Measurements from ENCODE around the gene BANP.
"Not testable (repeated sequence)": the region's sequence is repeated elsewhere in the genome, so short reads cannot be mapped to it uniquely, and the experiment has no call there.

Gene BANP

DNA sequence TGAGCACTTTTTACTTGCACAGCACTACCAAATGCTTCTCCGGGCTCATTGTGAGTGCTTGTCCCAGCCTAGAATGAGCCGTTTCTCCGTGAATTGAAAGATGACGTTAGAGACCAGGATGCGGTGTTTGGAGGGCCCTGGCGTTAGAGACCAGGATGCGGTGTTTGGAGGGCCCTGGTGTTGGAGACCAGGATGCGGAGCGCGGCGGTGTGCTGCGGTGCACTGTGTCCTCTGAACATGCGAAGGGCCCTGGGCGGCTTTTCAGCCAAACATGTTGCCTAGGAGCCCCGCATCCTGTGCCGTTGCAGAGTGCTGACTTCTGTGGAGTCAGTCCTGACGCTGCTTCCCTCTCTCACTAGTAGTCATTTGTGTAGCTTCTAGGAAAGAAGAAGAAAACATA, 42.7 kb downstream of the BANP start:
- DNase-seq (ENCODE audit: low read depth, low spot score) = no peak

DNA sequence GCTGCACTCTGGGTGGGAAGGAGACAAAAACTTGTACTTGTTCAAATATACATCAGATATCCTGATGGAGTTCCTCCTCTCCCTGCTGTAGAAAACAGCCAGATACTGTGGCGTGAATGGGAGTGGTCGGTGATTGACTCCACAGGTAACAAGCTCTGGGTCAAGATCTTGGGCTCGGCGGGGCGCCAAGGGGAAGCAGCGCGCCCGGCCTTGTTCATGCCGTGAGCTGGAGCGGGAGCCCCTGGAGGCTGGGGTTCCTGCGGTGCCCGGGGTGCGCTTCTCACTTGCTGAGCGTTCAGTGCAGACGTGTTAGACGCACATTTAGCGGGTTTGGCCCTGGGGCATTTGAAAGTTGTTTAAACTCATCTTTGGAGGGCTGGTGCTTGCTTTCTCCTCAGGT, 44.4 kb downstream of the BANP start:
- no peak for DNase-seq (ENCODE audit: low read depth, low spot score)

DNA sequence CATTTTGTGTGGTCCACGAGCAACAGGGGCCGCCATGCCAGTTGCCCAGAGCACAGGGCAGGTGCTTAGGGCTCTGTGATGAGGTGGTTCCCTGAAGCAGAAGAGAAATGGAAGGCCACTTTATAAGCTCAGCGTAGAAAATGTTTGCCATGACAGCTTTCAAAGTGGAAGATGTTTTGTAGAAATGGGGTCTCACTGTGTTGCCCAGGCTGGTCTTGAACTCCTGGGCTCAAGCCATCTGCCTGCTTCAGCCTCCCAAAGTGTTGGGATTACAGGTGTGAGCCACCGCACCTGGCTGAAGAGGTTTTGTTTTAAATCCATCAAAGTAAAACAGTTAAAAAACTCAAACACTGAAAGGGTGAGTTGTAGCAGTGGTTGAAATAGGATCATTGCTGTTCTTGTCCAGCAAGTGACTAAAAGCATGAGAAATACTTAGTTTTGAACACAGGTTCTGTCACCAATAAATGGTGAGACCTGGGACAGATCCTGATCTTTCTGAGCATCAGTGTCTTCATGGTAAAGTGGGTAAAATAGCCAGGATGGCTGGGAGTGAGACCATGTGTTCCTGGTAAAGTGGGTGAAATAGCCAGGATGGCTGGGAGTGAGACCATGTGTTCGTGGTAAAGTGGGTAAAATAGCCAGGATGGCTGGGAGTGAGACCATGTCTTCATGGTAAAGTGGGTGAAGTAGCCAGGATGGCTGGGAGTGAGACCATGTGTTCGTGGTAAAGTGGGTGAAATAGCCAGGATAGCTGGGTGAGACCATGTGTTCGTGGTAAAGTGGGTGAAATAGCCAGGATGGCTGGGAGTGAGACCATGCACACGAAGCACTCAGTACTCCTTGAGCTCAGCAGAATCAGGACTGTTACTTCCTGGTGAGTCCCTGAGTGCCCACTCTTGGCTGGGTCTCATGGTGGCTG, 46.0 kb downstream of the BANP start:
- no peak for DNase-seq (ENCODE audit: low read depth, low spot score)

DNA sequence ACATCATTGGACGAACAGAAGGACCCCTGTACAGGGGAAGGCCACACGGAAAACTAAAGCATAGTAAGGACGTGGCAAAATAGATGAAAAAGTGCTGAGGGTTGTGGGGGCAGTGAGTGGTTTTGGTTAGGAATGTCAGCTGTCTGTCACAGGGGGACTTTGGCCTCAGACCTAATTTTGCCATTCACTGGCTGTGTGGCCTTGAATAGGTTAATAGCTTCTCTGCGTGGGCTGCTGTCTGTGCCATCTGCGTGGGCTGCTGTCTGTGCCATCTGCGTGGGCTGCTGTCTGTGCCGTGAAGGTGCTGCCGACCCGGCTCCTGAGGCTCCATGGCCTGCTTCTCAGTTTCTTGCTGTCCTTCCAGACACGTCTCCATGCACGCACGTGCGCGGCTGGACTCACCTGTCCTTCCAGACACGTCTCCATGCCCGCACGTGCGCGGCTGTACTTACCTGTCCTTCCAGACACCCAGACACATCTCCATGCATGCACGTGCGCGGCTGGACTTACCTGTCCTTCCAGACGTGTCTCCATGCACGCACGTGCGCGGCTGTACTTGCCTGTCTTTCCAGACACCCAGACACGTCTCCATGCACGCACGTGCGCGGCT, 47.1 kb downstream of the BANP start:
- not testable (repeated sequence) for DNase-seq (ENCODE audit: low read depth, low spot score)

DNA sequence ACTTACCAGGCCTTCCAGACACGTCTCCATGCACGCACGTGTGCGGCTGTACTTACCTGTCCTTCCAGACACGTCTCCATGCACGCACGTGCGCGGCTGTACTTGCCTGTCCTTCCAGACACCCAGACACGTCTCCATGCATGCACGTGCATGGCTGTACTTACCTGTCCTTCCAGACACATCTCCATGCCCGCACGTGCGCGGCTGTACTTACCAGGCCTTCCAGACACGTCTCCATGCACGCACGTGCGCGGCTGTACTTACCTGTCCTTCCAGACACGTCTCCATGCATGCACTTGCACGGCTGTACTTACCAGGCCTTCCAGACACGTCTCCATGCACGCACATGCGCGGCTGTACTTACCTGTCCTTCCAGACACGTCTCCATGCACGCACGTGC, 47.8 kb downstream of the BANP start:
- not testable (repeated sequence) for DNase-seq (ENCODE audit: low read depth, low spot score)

DNA sequence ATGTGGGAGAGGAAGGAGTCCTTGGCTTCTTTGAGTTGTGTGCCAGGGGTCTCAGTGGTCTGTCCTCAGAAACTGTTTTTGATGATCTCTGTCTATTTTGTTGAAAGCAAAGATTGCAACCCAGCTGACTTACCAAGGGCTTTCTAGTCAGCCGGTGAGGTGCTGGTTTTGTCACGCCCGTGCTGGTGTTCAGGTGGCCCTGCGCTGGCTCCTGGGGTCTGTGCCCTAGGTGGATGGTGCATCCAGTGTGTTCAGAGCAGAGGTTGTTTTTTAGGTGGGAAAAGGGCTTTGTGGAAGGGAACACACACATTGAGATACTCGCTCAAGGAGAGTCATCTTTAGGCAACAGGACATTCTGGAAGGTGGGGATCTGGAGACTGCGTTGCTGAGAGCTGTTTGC, 51.0 kb downstream of the BANP start:
- DNase-seq (ENCODE audit: low read depth, low spot score) = no peak

DNA sequence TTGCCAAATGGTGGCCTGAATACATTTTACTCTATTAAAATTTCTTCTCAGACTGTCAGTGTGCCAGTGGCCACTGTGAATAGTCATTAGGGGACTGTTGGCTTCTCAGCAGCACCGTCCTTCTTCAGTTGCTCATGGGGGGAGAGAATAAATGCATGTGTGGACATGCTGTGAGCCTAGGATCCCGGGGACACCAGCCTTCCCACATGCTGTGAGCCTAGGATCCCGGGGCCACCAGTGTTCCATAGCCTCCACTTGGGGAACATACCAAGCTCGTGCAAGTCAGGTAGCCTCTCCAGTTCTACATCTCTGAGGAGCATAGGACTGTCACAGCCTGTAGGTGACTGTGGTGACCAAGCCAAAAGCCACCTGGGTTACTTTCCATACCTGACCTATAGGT, 51.5 kb downstream of the BANP start:
- no peak for DNase-seq (ENCODE audit: low read depth, low spot score)

DNA sequence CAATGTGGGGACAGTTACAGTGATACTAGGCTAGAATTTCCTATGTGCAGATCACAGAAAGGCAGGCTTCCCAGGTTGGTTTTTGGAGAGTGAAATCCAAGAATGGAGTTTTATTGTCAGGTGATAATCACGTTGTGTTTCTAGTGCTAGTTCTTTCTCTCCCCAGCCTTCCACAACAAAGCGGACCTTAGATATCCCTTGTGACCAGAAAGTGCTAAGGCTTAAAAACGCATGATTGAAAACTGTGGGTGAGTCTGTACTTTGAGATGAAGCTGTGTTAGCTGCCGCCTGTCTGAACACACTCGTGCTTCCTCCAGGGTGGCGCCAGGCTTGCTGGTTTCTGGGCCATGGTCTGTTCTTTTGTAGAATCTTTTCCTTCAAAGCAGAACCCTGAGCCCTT, 52.1 kb downstream of the BANP start:
- DNase-seq (ENCODE audit: low read depth, low spot score) = no peak

DNA sequence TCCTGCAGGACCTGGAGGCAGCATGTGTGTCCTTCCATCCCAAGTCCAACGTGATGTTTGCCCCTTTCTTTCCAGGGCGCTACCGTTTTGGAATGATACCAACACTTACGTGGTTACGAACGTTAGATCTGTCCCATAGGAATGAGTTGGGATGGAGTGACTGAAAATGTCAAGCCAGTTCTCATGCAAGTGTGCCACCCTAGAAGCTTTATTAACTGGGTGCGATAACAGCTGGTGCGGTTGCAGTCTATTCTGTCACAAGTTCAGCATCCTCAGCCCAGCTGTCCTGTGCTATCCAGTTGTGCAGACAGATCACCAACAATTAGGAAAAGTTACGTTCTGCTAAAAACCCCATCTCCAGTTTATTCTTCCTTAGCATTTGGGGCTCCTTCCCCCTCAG, 52.5 kb downstream of the BANP start:
- no peak for DNase-seq (ENCODE audit: low read depth, low spot score)

DNA sequence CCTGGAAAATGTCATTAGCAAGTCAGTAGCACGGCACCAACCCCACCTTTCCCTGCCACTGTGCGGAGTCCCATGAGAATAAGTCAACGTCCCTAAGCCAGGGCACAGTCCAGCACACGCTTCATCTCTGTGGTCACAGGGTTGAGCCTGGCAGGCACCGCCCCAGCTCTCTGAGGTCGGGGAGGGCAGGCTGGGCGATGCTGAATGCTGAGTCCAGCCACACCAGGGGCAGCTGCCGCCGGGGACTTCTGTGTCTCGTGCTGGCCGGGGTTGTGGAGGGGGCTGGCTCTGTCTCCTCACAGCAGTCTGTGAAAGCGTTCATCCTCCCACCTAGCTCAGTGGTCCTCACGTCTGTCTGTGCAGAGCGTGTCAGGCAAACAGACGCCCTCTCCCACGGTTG, 53.2 kb downstream of the BANP start:
- no peak for DNase-seq (ENCODE audit: low read depth, low spot score)

DNA sequence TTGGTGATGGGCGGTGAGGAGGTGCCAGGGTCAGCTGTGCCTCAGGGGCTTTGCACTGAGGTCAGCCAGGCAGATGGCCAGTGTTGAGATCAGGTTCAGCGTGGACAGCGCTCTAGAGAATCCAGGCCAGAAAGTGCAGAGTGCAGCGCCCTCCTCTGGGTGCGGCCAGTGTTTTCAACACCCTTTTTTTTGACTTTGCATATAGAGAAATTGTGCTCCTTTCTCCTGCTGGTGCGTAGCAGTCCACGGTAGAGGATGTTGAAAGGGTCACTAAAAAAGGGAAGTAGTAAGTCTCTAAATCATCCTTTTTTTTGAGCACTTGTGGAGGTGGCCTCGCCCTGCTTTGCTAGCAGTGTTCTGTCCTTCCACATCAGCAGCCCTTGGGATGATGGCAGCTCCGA, 53.9 kb downstream of the BANP start:
- DNase-seq (ENCODE audit: low read depth, low spot score) = no peak

DNA sequence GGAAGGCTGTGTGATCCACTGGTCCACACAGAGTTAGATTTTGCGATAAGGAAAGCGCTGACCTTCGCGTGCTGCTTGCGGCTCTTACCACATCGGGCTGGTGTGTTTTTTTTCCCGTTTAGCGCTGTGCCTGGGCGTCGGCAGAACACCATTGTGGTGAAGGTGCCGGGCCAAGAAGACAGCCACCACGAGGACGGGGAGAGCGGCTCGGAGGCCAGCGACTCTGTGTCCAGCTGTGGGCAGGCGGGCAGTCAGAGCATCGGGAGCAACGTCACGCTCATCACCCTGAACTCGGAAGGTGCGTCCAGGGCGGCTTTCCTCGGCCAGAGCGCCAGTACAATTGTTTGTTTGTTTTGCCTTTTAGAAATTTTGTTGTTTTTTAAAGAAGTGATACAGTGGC, 54.7 kb downstream of the BANP start:
- no peak for DNase-seq (ENCODE audit: low read depth, low spot score)

DNA sequence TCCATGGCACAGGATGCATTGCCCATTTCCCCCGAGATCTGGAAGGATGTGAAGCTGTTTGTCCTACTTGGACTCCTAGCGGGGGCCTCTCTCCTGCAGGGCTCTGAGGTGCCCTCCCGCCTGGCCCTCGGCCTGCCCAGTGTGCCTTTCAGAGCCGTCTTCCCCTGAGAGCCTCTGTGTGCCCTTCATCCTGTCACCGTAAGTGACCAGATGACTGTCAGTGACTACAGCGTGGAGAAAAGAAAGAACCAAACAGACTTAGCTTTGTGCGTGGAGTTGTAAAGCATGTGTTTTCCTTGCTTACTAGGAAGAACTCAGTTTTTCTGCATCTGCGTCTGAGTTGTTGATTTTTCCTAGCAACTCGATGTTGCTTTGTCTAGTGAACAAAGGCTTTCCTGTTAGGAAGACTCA, 56.1 kb downstream of the BANP start:
- DNase-seq (ENCODE audit: low read depth, low spot score) = no peak

DNA sequence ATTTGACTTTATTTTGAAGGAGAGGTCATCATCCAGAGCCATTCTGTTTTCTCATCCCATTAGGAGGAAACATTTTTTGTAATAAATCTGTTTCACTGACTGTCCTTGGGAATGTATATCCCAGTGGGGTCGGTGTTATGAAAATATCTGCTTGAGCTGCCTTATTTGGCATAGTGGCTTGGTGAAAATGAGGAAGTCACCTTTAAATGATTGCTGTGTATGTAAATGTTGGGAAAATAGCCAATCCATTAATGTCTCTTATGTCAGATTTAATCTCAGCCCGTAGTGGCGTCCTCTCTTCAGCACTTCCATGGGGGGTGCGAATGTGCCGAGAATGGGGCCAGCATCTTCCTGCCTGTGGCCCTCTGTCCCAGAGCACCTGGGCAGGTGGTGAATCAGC, 57.6 kb downstream of the BANP start:
- no peak for DNase-seq (ENCODE audit: low read depth, low spot score)

DNA sequence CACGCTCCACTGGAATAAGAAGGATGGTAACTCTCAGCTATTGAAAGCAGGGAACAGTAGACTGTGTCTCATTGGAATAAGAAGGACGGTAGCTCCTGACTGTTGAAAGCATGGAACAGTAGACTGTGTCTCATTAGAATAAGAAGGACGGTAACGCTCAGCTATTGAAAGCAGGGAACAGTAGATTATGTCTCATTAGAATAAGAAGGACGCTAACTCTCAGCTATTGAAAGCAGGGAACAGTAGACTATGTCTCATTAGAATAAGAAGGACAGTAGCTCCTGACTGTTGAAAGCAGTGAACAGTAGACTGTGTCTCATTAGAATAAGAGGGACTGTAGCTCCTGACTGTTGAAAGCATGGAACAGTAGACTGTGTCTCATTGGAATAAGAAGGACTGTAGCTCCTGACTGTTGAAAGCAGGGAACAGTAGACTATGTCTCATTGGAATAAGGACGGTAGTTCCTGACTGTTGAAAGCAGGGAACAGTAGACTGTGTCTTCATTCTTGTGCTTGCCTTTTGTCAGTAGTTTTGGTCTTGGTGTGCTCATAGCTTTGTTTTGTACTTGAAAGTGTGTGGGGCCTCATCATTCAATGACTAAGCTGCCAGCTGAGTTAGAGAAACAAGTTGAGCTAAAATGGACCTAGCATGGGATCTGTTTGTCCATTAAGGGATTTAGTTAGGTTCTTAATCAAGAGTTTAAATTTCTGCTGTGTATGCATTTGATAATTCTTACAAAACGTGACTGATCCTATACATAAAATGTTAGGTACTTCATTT, 58.5 kb downstream of the BANP start:
- peak; percentile 43 for DNase-seq (ENCODE audit: low read depth, low spot score)

DNA sequence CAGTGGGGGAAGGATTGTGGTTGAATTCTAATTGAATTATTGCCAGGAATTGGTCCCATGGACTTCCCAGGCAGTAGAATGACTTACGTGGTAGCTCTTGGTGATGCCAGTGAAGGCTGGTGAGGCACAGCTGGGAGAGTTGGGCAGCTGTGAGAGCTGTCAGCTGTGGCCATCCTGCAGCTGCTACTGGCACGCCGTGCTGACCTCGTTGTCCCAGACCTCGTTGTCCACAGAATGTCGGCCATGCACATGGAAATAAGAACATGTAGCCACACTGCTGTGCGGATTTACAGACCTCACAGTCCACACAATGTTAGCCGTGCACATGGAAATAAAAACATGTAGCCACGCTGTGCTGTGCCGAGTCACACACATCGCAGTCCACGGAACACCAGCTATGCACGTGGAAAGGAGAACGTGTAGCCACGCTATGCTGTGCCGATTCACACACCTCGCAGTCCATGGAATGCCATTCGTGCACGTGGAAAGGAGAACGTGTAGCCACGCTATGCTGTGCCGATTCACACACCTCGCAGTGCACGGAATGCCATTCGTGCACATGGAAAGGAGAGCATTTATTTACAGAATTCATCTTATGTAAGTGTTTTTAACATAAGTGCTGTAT, 59.2 kb downstream of the BANP start:
- peak; percentile 25 for DNase-seq (ENCODE audit: low read depth, low spot score)

DNA sequence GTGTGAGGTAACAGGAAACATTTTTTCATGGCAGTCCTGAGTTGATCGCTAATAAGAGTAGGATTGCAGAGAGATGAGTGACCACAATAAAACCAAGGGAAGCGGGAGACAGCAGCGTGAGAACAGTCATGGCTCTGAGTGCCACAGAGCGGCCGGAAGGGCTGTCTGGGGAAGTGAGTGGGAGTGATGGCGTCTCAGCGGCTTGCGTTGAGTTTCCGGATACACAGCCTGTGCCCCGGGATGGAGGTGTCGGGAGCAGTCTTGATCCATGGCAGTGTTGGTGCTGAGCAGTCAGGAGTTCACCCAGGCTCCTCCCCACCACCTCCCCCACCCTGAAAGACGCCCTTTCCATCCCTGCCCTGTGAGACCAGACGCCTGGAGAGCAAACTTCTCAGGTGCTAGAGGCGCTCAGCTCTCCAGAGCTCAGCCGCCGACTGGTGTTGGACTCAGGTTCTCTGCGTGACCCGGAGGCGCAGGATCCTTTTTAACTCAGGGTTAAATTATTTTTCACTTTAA, 59.8 kb downstream of the BANP start:
- DNase-seq (ENCODE audit: low read depth, low spot score) = no peak

DNA sequence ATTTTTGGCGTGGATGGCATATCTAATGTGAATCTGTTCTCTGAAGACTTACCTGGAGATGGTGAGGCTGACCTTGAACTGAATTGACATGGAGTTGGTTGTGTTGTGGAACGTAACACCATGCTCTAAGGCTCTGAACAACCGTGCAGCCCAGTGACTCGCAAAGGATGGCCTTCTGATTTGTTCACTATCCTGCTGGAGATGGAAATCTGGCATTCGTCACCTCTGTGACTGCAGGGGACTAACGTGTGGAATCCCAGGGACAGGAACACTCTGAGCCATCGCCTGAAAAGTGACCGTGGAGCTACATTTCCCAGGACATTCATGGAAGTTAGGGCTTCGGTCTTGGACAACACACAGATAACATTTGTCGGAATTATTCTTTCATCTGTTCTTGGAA, 61.1 kb downstream of the BANP start:
- no peak for DNase-seq (ENCODE audit: low read depth, low spot score)

DNA sequence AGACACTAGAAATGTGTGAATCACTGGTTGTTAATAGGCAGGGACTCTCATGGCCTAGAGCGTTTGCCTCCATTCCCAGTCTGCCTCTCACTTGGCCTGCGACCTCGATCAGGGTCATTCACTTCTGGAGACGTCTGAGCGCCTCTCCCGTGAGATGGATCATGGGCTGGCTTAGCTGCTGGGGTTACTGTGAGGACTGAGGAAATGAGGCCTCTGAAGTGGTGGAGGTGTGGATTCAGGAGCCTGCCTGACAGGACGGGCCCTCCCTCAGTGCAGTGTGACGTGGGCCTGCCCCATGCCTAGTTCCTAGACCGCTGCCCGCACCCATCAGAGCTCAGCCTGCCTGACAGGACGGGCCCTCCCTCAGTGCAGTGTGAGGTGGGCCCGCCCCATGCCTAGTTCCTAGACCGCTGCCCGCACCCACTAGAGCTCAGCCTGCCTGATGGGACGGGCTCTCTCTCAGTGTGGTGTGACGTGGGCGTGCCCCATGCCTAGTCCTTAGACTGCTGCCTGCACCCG, 61.9 kb downstream of the BANP start:
- DNase-seq (ENCODE audit: low read depth, low spot score) = no peak

DNA sequence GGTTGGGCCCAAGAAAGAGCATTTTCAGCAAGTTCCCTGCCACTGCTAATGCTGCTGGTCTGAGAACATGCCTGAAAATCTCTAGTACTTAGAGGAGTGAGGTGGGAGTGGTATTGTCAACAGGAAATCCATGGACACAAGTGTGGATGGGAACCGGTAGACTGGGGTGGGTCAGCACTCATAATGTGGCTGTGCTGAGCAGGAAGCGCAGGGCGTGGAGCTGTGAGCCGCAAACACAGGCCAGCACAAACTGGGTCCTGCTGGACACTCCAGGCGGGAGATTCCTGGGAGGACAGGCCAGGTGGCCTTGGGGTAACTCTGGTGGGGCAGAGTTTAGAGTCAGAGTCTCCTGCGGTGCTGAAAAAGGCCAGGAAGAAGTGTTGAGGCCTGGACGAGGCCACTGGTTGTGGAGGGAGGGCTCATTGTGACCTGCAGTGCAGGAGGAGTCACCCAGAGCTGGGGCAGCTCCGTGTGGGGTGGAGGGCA, 62.6 kb downstream of the BANP start:
- no peak for DNase-seq (ENCODE audit: low read depth, low spot score)

DNA sequence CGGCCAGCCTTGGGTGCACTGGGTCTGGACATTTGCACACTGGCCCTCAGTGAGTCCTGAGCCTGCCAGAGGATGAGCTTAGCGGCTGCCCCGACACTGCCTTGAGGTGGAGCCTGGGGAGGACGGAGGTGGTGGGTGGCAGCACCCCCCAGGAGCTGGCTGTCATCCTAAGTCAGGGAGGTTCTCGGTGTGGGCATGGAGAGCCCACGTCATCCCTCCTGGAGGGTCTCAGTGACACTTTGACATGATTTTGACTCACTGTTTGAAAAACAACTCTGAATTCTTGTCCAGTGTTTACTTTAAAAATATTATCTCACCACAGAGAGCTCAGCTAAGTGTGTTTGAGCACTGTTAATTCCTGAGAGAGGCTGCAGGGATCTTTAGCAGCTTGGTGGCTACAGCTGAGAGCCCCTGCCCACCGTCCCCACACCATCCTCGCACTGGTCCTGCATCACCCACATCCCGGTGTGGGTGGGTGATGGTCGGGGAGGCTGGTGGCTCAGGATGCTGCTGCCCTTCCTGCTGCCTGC, 63.1 kb downstream of the BANP start:
- peak; percentile 74 for DNase-seq (ENCODE audit: low read depth, low spot score)

Data from astrocyte of the hippocampus (primary cell).